ENCODE data around the gene SOX10.

The SOX10 gene

DNA sequence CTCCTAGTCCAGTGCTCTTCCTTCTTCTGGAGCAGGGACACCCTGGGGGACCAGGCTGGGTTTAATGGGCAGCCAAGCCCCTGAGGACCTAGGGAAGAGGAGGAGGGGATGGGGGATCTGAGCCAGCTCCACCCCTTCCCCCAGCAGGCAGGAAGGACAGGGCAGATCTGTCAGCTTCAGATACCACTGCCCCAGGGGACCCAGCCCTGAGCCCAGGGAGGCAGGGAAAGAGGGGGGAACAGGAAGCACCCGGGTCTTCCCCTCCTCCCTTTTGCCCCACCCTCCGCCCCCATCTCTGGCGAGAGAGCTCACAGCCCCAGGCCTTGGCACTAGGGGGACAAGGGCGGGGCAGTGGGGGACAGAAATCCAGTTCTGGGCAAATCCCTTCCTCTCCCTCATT lies 11.7 kb upstream of the SOX10 start:
- no peak overlapping the region for H3K4me3 ChIP-seq (ENCODE audit: low read depth in 1 of 2, low read length in 2 of 2)
- no peak overlapping the region for H3K27ac ChIP-seq (ENCODE audit: low read length)
- no peaks in the 10 kb centered on the region for H3K9me3 ChIP-seq (ENCODE audit: insufficient read depth, low read length, severe bottlenecking)
- no peaks in the 10 kb centered on the region for H3K79me2 ChIP-seq (ENCODE audit: insufficient read depth, low read length)
- no peaks in the 10 kb centered on the region for H3K36me3 ChIP-seq (ENCODE audit: insufficient read depth, low read length)
- no peak overlapping the region for H3K4me2 ChIP-seq (ENCODE audit: insufficient read depth, low read length)
- ATAC-seq (ENCODE audit: insufficient read depth, low read depth), result peak; percentile 82
- H3K27me3 ChIP-seq (ENCODE audit: insufficient read depth, low read length, poor library complexity), result no peaks in the 10 kb centered on the region
- H4K20me1 ChIP-seq (ENCODE audit: insufficient read depth, low read length), result no peaks in the 10 kb centered on the region
- TF ChIP-seq, protein P1, sequence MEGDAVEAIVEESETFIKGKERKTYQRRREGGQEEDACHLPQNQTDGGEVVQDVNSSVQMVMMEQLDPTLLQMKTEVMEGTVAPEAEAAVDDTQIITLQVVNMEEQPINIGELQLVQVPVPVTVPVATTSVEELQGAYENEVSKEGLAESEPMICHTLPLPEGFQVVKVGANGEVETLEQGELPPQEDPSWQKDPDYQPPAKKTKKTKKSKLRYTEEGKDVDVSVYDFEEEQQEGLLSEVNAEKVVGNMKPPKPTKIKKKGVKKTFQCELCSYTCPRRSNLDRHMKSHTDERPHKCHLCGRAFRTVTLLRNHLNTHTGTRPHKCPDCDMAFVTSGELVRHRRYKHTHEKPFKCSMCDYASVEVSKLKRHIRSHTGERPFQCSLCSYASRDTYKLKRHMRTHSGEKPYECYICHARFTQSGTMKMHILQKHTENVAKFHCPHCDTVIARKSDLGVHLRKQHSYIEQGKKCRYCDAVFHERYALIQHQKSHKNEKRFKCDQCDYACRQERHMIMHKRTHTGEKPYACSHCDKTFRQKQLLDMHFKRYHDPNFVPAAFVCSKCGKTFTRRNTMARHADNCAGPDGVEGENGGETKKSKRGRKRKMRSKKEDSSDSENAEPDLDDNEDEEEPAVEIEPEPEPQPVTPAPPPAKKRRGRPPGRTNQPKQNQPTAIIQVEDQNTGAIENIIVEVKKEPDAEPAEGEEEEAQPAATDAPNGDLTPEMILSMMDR (IDR thresholded peaks at IDR 0.05; ENCODE audit: borderline replicate concordance, extremely low read depth, low read length, poor library complexity, severe bottlenecking), result no peak
- no peak for TF ChIP-seq EZH2 (IDR thresholded peaks at IDR 0.05; ENCODE audit: borderline replicate concordance, low read depth, low read length, severe bottlenecking)
- H2AFZ ChIP-seq (ENCODE audit: low read depth, low read length), result no peak overlapping the region
- H3K9ac ChIP-seq (ENCODE audit: low read depth, low read length), result no peak overlapping the region
- DNase-seq, result peak; percentile 74
- H3K4me1 ChIP-seq (ENCODE audit: insufficient read depth, low read length), result peaks cover 9% of the 10 kb centered on the region

DNA sequence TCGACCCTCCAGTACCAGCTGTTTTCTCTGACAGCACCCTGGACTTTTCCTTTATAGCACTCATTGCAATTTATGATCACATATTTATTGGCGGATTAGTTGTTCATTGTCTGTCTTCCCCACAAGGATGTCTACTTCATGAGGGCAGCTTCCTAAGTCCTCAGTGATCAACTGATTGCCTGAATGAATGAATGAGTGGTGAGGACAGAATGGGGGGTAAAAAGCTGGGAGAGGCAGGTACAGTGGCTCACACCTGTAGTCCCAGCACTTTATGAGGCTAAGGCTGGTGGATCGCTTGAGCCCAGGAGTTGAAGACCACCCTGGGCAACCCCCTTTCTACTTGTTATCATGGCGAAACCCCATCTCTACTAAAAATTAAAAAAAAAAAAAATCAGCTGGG lies 11.1 kb upstream of the SOX10 start:
- no peaks in the 10 kb centered on the region for H3K79me2 ChIP-seq (ENCODE audit: insufficient read depth, low read length)
- no peak overlapping the region for H3K4me3 ChIP-seq (ENCODE audit: low read depth in 1 of 2, low read length in 2 of 2)
- H2AFZ ChIP-seq (ENCODE audit: low read depth, low read length), result no peak overlapping the region
- H4K20me1 ChIP-seq (ENCODE audit: insufficient read depth, low read length), result no peaks in the 10 kb centered on the region
- no peak overlapping the region for H3K27ac ChIP-seq (ENCODE audit: low read length)
- no peak overlapping the region for H3K9ac ChIP-seq (ENCODE audit: low read depth, low read length)
- peaks cover 9% of the 10 kb centered on the region for H3K4me1 ChIP-seq (ENCODE audit: insufficient read depth, low read length)
- H3K4me2 ChIP-seq (ENCODE audit: insufficient read depth, low read length), result no peak overlapping the region
- no peaks in the 10 kb centered on the region for H3K27me3 ChIP-seq (ENCODE audit: insufficient read depth, low read length, poor library complexity)
- DNase-seq (no peak), ATAC-seq (ENCODE audit: insufficient read depth, low read depth) (no peak)
- no peaks in the 10 kb centered on the region for H3K9me3 ChIP-seq (ENCODE audit: insufficient read depth, low read length, severe bottlenecking)
- H3K36me3 ChIP-seq (ENCODE audit: insufficient read depth, low read length), result no peaks in the 10 kb centered on the region
- no peak for TF ChIP-seq EZH2 (IDR thresholded peaks at IDR 0.05; ENCODE audit: borderline replicate concordance, low read depth, low read length, severe bottlenecking)
- TF ChIP-seq, protein P1 (IDR thresholded peaks at IDR 0.05; ENCODE audit: borderline replicate concordance, extremely low read depth, low read length, poor library complexity, severe bottlenecking), result no peak

DNA sequence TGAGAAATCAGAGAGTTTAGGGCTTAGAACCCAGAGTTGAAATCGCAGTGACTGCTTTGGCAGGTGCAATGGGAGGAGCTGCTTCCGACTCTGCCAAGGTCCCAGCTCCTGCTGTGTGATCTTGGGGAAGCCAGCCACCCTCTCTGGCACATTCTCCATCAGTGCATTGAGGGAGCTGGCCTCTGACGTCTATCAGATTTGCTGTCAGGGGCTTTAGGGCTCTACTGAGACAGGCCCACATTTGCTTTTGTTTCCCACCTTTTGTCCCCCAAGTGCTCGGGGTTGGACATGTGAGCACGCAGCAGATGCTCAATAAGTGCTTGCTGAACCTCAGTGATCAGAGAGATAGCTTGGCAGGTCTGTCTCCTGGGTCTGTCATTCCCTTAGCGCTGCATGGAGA lies 10.6 kb upstream of the SOX10 start:
- no peak for TF ChIP-seq EZH2 (IDR thresholded peaks at IDR 0.05; ENCODE audit: borderline replicate concordance, low read depth, low read length, severe bottlenecking)
- TF ChIP-seq, protein P1 (IDR thresholded peaks at IDR 0.05; ENCODE audit: borderline replicate concordance, extremely low read depth, low read length, poor library complexity, severe bottlenecking), result no peak
- no peak for ATAC-seq (ENCODE audit: insufficient read depth, low read depth)
- H3K4me3 ChIP-seq (ENCODE audit: low read depth in 1 of 2, low read length in 2 of 2), result no peak overlapping the region
- no peak overlapping the region for H3K27ac ChIP-seq (ENCODE audit: low read length)
- no peak for DNase-seq
- H3K9me3 ChIP-seq (ENCODE audit: insufficient read depth, low read length, severe bottlenecking), result no peaks in the 10 kb centered on the region
- peaks cover 9% of the 10 kb centered on the region for H3K4me1 ChIP-seq (ENCODE audit: insufficient read depth, low read length)
- no peaks in the 10 kb centered on the region for H3K79me2 ChIP-seq (ENCODE audit: insufficient read depth, low read length)
- H3K36me3 ChIP-seq (ENCODE audit: insufficient read depth, low read length), result no peaks in the 10 kb centered on the region
- H3K27me3 ChIP-seq (ENCODE audit: insufficient read depth, low read length, poor library complexity), result no peaks in the 10 kb centered on the region
- H4K20me1 ChIP-seq (ENCODE audit: insufficient read depth, low read length), result no peaks in the 10 kb centered on the region; the same call in 1 of the 2 replicates
- H3K9ac ChIP-seq (ENCODE audit: low read depth, low read length), result no peak overlapping the region
- no peak overlapping the region for H3K4me2 ChIP-seq (ENCODE audit: insufficient read depth, low read length)
- no peak overlapping the region for H2AFZ ChIP-seq (ENCODE audit: low read depth, low read length)

DNA sequence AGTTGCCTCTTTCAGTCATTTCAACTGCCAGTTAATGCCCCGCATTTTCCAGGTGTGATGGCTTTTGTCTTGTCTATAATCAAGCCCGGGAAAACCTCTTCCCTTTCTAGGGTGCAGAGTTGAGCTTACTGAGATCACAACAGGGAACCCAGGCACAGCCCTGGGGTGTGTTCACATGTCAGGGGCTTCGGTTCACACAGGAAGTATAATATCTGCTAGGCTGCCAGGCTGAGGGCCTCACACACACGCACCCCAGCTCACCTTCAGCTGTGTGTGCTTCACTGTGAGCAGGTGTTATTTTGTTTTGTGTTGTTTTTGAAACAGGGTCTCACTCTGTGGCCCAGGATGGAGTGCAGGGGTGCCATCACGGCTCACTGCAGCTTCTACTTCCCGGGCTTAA lies 9.7 kb upstream of the SOX10 start:
- Histone ChIP-seq H3K4me1 (ENCODE audit: insufficient read depth, low read length) (peaks cover 9% of the 10 kb centered on the region), H3K79me2 (ENCODE audit: insufficient read depth, low read length) (no peaks in the 10 kb centered on the region), H3K27me3 (ENCODE audit: insufficient read depth, low read length, poor library complexity) (no peaks in the 10 kb centered on the region), H4K20me1 (ENCODE audit: insufficient read depth, low read length) (peaks cover 2% of the 10 kb centered on the region), H3K4me2 (ENCODE audit: insufficient read depth, low read length) (no peak overlapping the region), H3K4me3 (ENCODE audit: low read depth in 1 of 2, low read length in 2 of 2) (no peak overlapping the region), H3K27ac (ENCODE audit: low read length) (peak overlapping the region; percentile 27; the same call in 1 of the 2 replicates), H2AFZ (ENCODE audit: low read depth, low read length) (no peak overlapping the region), H3K9me3 (ENCODE audit: insufficient read depth, low read length, severe bottlenecking) (no peaks in the 10 kb centered on the region), H3K9ac (ENCODE audit: low read depth, low read length) (no peak overlapping the region), H3K36me3 (ENCODE audit: insufficient read depth, low read length) (no peaks in the 10 kb centered on the region)
- TF ChIP-seq, protein P1 (IDR thresholded peaks at IDR 0.05; ENCODE audit: borderline replicate concordance, extremely low read depth, low read length, poor library complexity, severe bottlenecking), result no peak
- no peak for TF ChIP-seq EZH2 (IDR thresholded peaks at IDR 0.05; ENCODE audit: borderline replicate concordance, low read depth, low read length, severe bottlenecking)
- 0 out of 3 replicates have a peak, but pooled peaks have one; percentile 41 for ATAC-seq (ENCODE audit: insufficient read depth, low read depth)
- DNase-seq, result no peak
